ENCODE results near the gene TRMT11. TPM values are rescaled to one million over a fixed set of nuclear protein-coding genes. Genes with fewer than 3 reads are reported as not detected.
"Not testable (repeated sequence)": the region's sequence is repeated elsewhere in the genome, so short reads cannot be mapped to it uniquely, and the experiment has no call there.

TRMT11 gene
- total RNA-seq, 4 donors from 2014 or later, result 21.5 to 69.2 (median 47.8) TPM

DNA sequence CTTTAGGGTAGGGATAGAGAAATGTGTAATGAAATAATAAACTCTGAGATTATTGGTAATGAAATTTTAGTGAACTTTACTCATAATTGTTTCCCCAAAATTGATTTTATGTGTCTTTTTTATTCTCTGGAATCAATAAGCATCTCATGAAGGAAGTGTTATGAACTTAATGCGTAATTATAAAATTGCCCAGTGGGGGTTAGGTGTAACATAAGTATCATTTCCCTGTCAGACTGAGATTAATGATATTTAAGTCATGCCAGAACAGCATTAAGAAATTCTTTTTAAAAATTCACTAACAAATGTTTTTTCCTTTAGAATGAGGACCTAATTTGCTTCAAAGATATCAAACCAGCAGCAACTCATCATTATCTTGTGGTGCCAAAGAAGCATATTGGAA, 19.8 kb upstream of the TRMT11 start:
- no peak for TF ChIP-seq CTCF (IDR thresholded peaks at IDR 0.05)
- Histone ChIP-seq H3K27ac (no peak overlapping the region), H3K4me1 (no peaks in the 10 kb centered on the region), H3K36me3 (no peaks in the 10 kb centered on the region), H3K4me3 (no peak overlapping the region), H3K27me3 (no peaks in the 10 kb centered on the region), H3K9me3 (no peaks in the 10 kb centered on the region)
- no peak for DNase-seq
- intact Hi-C loops (cut with DNase I; ENCODE audit: low total_unique reads), result no loop called here

GRCh38 chr6:125968493-125968892, 17.8 kb upstream of the TRMT11 start:
- H3K9me3 ChIP-seq, result no peaks in the 10 kb centered on the region
- TF ChIP-seq POLR2A (IDR thresholded peaks at IDR 0.05) (no peak), CTCF (IDR thresholded peaks at IDR 0.05) (no peak)
- DNase-seq, result no peak
- no peak overlapping the region for H3K4me3 ChIP-seq
- H3K36me3 ChIP-seq, result no peaks in the 10 kb centered on the region
- H3K27me3 ChIP-seq, result no peaks in the 10 kb centered on the region
- intact Hi-C loops (cut with DNase I; ENCODE audit: low total_unique reads), result no loop called here
- H3K27ac ChIP-seq, result no peak overlapping the region
- no peaks in the 10 kb centered on the region for H3K4me1 ChIP-seq

DNA sequence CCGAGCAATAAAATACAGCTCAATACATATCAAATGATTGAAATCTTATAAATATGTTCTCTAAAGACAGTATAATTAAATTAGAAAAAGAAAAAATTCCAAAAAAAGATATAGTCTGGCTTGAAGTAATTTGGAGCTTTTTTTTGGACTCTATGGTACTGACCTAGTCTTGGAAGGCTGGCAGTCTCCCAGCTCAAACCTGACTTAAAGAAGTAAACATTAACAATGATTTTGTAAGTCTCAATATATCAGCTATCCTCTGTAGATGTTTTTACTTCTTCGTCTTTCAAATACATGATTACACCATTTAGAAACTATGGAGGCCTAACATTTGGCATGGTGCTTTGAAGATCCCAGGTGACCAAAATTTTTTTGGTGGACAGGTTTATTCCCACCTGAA, 15.6 kb upstream of the TRMT11 start:
- Histone ChIP-seq H3K4me1 (no peaks in the 10 kb centered on the region), H3K4me3 (no peak overlapping the region), H3K27me3 (no peaks in the 10 kb centered on the region), H3K27ac (no peak overlapping the region), H3K9me3 (no peaks in the 10 kb centered on the region), H3K36me3 (no peaks in the 10 kb centered on the region)
- no peak for DNase-seq
- intact Hi-C loops (cut with DNase I; ENCODE audit: low total_unique reads), result no loop called here
- TF ChIP-seq POLR2A (IDR thresholded peaks at IDR 0.05) (no peak), CTCF (IDR thresholded peaks at IDR 0.05) (no peak)

GRCh38 chr6:125972478-125972877, 13.9 kb upstream of the TRMT11 start:
- H3K27me3 ChIP-seq; intact Hi-C loops (cut with DNase I; ENCODE audit: low total_unique reads); H3K9me3 ChIP-seq; H3K36me3 ChIP-seq; H3K4me1 ChIP-seq; H3K4me3 ChIP-seq; H3K27ac ChIP-seq; DNase-seq: not testable (repeated sequence)

DNA sequence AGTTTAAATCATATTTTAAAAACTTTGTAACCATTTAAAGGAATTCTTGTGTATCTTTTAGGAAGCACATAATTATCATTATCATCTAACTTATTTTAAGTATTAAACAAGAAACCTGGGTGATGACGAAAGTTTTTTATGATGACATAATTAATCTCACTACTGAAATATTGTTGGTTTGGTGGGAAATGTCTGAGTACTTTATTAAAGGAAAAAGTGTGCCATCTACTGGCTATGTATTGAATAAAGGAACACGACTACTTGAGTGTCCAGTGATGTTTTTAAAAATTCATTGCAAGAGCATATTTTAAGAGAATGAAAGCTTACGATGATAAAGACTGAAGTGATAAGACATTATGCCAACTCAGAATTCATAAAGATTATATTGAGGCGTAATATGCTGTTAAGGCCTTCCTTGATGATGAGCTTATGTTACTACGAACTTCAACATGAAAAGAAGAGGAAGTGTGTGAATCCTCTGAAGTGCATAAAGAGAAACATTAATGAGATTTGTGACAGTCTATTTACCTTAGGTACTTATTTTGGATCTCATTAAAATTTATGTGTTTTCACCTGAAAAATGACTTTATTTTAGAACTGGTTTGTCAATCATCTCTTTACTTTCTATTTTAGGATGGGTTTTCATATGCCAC, 12.0 kb upstream of the TRMT11 start:
- no peak for DNase-seq
- no peaks in the 10 kb centered on the region for H3K27me3 ChIP-seq
- H3K27ac ChIP-seq, result no peak overlapping the region
- H3K4me3 ChIP-seq, result no peak overlapping the region
- intact Hi-C loops (cut with DNase I; ENCODE audit: low total_unique reads), result no loop called here
- H3K9me3 ChIP-seq, result no peaks in the 10 kb centered on the region
- H3K4me1 ChIP-seq, result no peaks in the 10 kb centered on the region
- H3K36me3 ChIP-seq, result no peaks in the 10 kb centered on the region
- TF ChIP-seq CTCF (IDR thresholded peaks at IDR 0.05) (peak; percentile 34 to 58 (median 38)), POLR2A (IDR thresholded peaks at IDR 0.05) (no peak)

GRCh38 chr6:125979101-125979500, 7.2 kb upstream of the TRMT11 start:
- intact Hi-C loops (cut with DNase I; ENCODE audit: low total_unique reads), result no loop called here
- Histone ChIP-seq H3K27me3 (no peaks in the 10 kb centered on the region), H3K27ac (no peak overlapping the region), H3K36me3 (no peaks in the 10 kb centered on the region), H3K9me3 (no peaks in the 10 kb centered on the region), H3K4me1 (no peaks in the 10 kb centered on the region), H3K4me3 (no peak overlapping the region)
- TF ChIP-seq CTCF (IDR thresholded peaks at IDR 0.05) (no peak), POLR2A (IDR thresholded peaks at IDR 0.05) (no peak)
- DNase-seq, result no peak
